Measurements from ENCODE around the gene ITIH6.

ITIH6 gene

GRCh38 chrX:54808109-54808604, 10.1 kb upstream of the ITIH6 start (continued):
- no peak for TF ChIP-seq ZBTB49 (tag by site-specific recombination; IDR thresholded peaks at IDR 0.05; ENCODE audit: low read depth)
- no peak for TF ChIP-seq ZNF701 (tag by site-specific recombination; IDR thresholded peaks at IDR 0.05)
- peak; percentile 51 for TF ChIP-seq SP7 (tag by site-specific recombination; IDR thresholded peaks at IDR 0.05)
- TF ChIP-seq ZBTB48 (tag by site-specific recombination; IDR thresholded peaks at IDR 0.05): peak; percentile 88
- TF ChIP-seq ZNF639 (tag by site-specific recombination; IDR thresholded peaks at IDR 0.05): peak; percentile 23; the same call in 1 of the 2 replicates
- no peak for TF ChIP-seq ZNF18 (tag by site-specific recombination; IDR thresholded peaks at IDR 0.05)

- peak within 1 kb of the TSS; percentile 52 for H3K4me3 ChIP-seq (ENCODE audit: low read depth, low read length)
- peaks cover 0 to 35% of the 10 kb centered on the region in 2 experiments; a peak in 2 of 3 replicates for H3K36me3 ChIP-seq (ENCODE audit: control insufficient read depth in 2 of 2, insufficient read depth in 1 of 2, low read length in 2 of 2)
- H3K27ac ChIP-seq (ENCODE audit: extremely low read depth, low read depth, low read length): peak within 1 kb of the TSS; percentile 84
- no peaks in the 10 kb centered on the region for H3K4me1 ChIP-seq (ENCODE audit: control insufficient read depth, insufficient read depth, low read length)
- ChIA-PET CTCF (interaction anchor here (0.7 to 1.0 kb wide), 2 partner anchors 15 to 168 kb away, joined by 3 to 4 read pairs; no protein-coding TSS in a partner anchor), POLR2A (interaction anchor here (0.6 to 2.7 kb wide), 5 partner anchors 33 to 763 kb away, joined by 3 to 14 read pairs (median 7); partner anchors contain the start of genes APEX2 and PHF8)
- no peaks in the 10 kb centered on the region for H3K9me3 ChIP-seq (ENCODE audit: control insufficient read depth, insufficient read depth, low read depth, low read length)
- TF ChIP-seq ZNF837 (tag by site-specific recombination; IDR thresholded peaks at IDR 0.05): no peak
- no peak for TF ChIP-seq REST (tag by site-specific recombination; IDR thresholded peaks at IDR 0.05)
- no peak for TF ChIP-seq CTCF (tag by site-specific recombination; IDR thresholded peaks at IDR 0.05)
- TF ChIP-seq MEIS1 (CRISPR knock-in tag; IDR thresholded peaks at IDR 0.05; ENCODE audit: borderline replicate concordance): no peak
- TF ChIP-seq ZNF596 (tag by site-specific recombination; IDR thresholded peaks at IDR 0.05): no peak
- TF ChIP-seq ZNF280C (tag by site-specific recombination; IDR thresholded peaks at IDR 0.05): no peak
- no peak for TF ChIP-seq ELK4 (IDR thresholded peaks at IDR 0.05; ENCODE audit: borderline replicate concordance, low read depth, low read length)
- TF ChIP-seq ZNF707 (tag by site-specific recombination; IDR thresholded peaks at IDR 0.05): peak; percentile 86
- TF ChIP-seq ZBTB6 (tag by site-specific recombination; IDR thresholded peaks at IDR 0.05): no peak
- TF ChIP-seq ZSCAN30 (tag by site-specific recombination; IDR thresholded peaks at IDR 0.05): no peak
Observed at GRCh38 chrX:54807524-54808108, 9.6 kb upstream of the ITIH6 start, which contains the start of gene MAGED2. Gene MAGED2, plus strand, starts transcription at chrX:54807745. Its CDS starts 1,587 bp downstream, at chrX:54809332.

Data from HEK293 (cell line).